Glutamatergic neuron (in vitro differentiated cells): Measurements from ENCODE around the gene ISCA1. TPM values are rescaled to one million over a fixed set of nuclear protein-coding genes. Genes with fewer than 3 reads are reported as not detected.
"Not testable (repeated sequence)": the region's sequence is repeated elsewhere in the genome, so short reads cannot be mapped to it uniquely, and the experiment has no call there.

Experiments
- DNase-seq: peaks from one replicate; pipeline ENCODE4 v3.0.0; 2022
- H3K27ac Mint-ChIP-seq: one replicate; pipeline ENCODE4 v1.8.0; 2020; ENCODE audit warnings: mild to moderate bottlenecking, mixed read lengths, inconsistent platforms; ENCODE audit not compliant: unreplicated experiment
- H3K27me3 Mint-ChIP-seq: one replicate; pipeline ENCODE4 v1.8.0; 2020; ENCODE audit warnings: mild to moderate bottlenecking, moderate library complexity, mixed read lengths, inconsistent platforms; ENCODE audit not compliant: unreplicated experiment
- H3K36me3 Mint-ChIP-seq: one replicate; pipeline ENCODE4 v1.8.0; 2020; ENCODE audit warnings: mild to moderate bottlenecking, mixed read lengths, inconsistent platforms; ENCODE audit not compliant: unreplicated experiment
- H3K4me1 Mint-ChIP-seq: one replicate; pipeline ENCODE4 v1.8.0; 2020; ENCODE audit warnings: mild to moderate bottlenecking, low read depth, mixed read lengths, inconsistent platforms; ENCODE audit not compliant: unreplicated experiment
- H3K4me3 Mint-ChIP-seq: one replicate; pipeline ENCODE4 v1.8.0; 2020; ENCODE audit warnings: mild to moderate bottlenecking, mixed read lengths, inconsistent platforms; ENCODE audit not compliant: unreplicated experiment
- H3K9me3 Mint-ChIP-seq: one replicate; pipeline ENCODE4 v1.8.0; 2020; ENCODE audit warnings: mild to moderate bottlenecking, moderate library complexity, mixed read lengths, inconsistent platforms; ENCODE audit not compliant: unreplicated experiment
- CTCF ChIP-seq: fragments of 200-600 bp; sonication (generic); IDR thresholded peaks from one replicate; pipeline ENCODE4 v1.5.0; 2021; ENCODE audit not compliant: partially characterized antibody, unreplicated experiment
- total RNA-seq: library from RNA; stranded (reverse); fragmentation: NEBNext Ultra II Directional; extraction: Animal tissue kit (Norgen Biotek cat#: 25700); gene quantifications from one replicate; pipeline ENCODE4 v1.2.1, GENCODE V29; 2021; ENCODE audit not compliant: unreplicated experiment

The ISCA1 gene
- total RNA-seq, 1 donor from 2014 or later = 60.8 TPM

- Mint-ChIP-seq H3K9me3 (peaks cover 4% of the 10 kb centered on the region), H3K36me3 (peaks cover 20% of the 10 kb centered on the region), H3K4me1 (no peaks in the 10 kb centered on the region), H3K27me3 (peaks cover 2% of the 10 kb centered on the region), H3K27ac (no peak overlapping the region), H3K4me3 (no peak overlapping the region)
- DNase-seq = no peak
- TF ChIP-seq CTCF = no peak
These were observed 32.7 kb upstream of the ISCA1 start for GRCh38 chr9:86315078-86315477.

- not testable (repeated sequence) for H3K4me3 Mint-ChIP-seq, H3K27ac Mint-ChIP-seq, DNase-seq, H3K9me3 Mint-ChIP-seq, H3K27me3 Mint-ChIP-seq, H3K4me1 Mint-ChIP-seq
- peaks cover 27% of the 10 kb centered on the region for H3K36me3 Mint-ChIP-seq
These were observed 30.6 kb upstream of the ISCA1 start for GRCh38 chr9:86312959-86313358.

- no peak overlapping the region for H3K27ac Mint-ChIP-seq
- H3K36me3 Mint-ChIP-seq = peaks cover 27% of the 10 kb centered on the region
- no peak for DNase-seq
- TF ChIP-seq CTCF = no peak
- peaks cover 2% of the 10 kb centered on the region for H3K4me1 Mint-ChIP-seq
- H3K27me3 Mint-ChIP-seq = peaks cover 2% of the 10 kb centered on the region
- peaks cover 4% of the 10 kb centered on the region for H3K9me3 Mint-ChIP-seq
- H3K4me3 Mint-ChIP-seq = no peak overlapping the region
These were observed 26.3 kb upstream of the ISCA1 start for GRCh38 chr9:86308687-86309086.

- Mint-ChIP-seq H3K27me3 (no peaks in the 10 kb centered on the region), H3K36me3 (peaks cover under 1% of the 10 kb centered on the region), H3K4me1 (peaks cover 6% of the 10 kb centered on the region), H3K4me3 (no peak overlapping the region), H3K9me3 (no peaks in the 10 kb centered on the region), H3K27ac (no peak overlapping the region)
- no peak for TF ChIP-seq CTCF
- no peak for DNase-seq
These were observed 21.9 kb upstream of the ISCA1 start for GRCh38 chr9:86304236-86304730.

GRCh38 chr9:86303316-86303975 is 21.1 kb upstream of the ISCA1 start:
- Mint-ChIP-seq H3K9me3 (no peaks in the 10 kb centered on the region), H3K4me1 (peaks cover 6% of the 10 kb centered on the region), H3K27me3 (no peaks in the 10 kb centered on the region), H3K36me3 (no peaks in the 10 kb centered on the region), H3K4me3 (no peak overlapping the region), H3K27ac (peak overlapping the region; percentile 17)
- no peak for DNase-seq
- no peak for TF ChIP-seq CTCF
